ENCODE results near the gene KLHL29. TPM values are rescaled to one million over a fixed set of nuclear protein-coding genes. Genes with fewer than 3 reads are reported as not detected.
"Not testable (repeated sequence)": the region's sequence is repeated elsewhere in the genome, so short reads cannot be mapped to it uniquely, and the experiment has no call there.

KLHL29 gene
- total RNA-seq, 1 experiment from 2014 or later, result 2.6 TPM

- no peaks in the 10 kb centered on the region; the same call in 1 of the 2 replicates for H3K79me2 ChIP-seq (ENCODE audit: low read length)
- H3K4me1 ChIP-seq (ENCODE audit: insufficient read depth, low read length), result no peaks in the 10 kb centered on the region; the same call in 1 of the 2 replicates
- ChIA-PET CTCF (no interaction called here), POLR2A (ENCODE audit: unreplicated experiment) (no interaction called here)
- ATAC-seq (no peak), DNase-seq (no peak)
- H2AFZ ChIP-seq (ENCODE audit: low read length), result no peak overlapping the region
- no peaks in the 10 kb centered on the region for H3K9me3 ChIP-seq (ENCODE audit: low read length)
- H3K4me2 ChIP-seq (ENCODE audit: low read length), result no peak overlapping the region
- H3K27me3 ChIP-seq (ENCODE audit: low read length), result peaks cover 17% of the 10 kb centered on the region
- no peak for TF ChIP-seq CTCF (conservative IDR thresholded peaks at IDR 0.05; ENCODE audit: low read depth, low read length)
- no peak for TF ChIP-seq EZH2 (IDR thresholded peaks at IDR 0.05; ENCODE audit: low read length, unreplicated experiment)
- no peak for TF ChIP-seq EZH2phosphoT487 (IDR thresholded peaks at IDR 0.05; ENCODE audit: borderline replicate concordance, low read length)
- H3K36me3 ChIP-seq (ENCODE audit: low read depth, low read length), result no peaks in the 10 kb centered on the region
- H3K27ac ChIP-seq (ENCODE audit: low read length), result no peak overlapping the region
- no peaks in the 10 kb centered on the region for H3K9me2 ChIP-seq (replicated peaks; ENCODE audit: low read length)
- H3F3A ChIP-seq (ENCODE audit: low read length, unreplicated experiment), result no peaks in the 10 kb centered on the region
- H3K4me3 ChIP-seq (ENCODE audit: low read length), result no peak overlapping the region
- no peaks in the 10 kb centered on the region for H4K20me1 ChIP-seq (ENCODE audit: low read length)
- intact Hi-C loops (cut with micrococcal nuclease), result no loop called here
- BruUV-seq (replicated peaks), result no TSS peak
- H3K9ac ChIP-seq (ENCODE audit: low read length), result no peak overlapping the region
These were observed 5.2 kb downstream of the KLHL29 start for GRCh38 chr2:23390152-23390551.

- H3K79me2 ChIP-seq (ENCODE audit: low read length); H2AFZ ChIP-seq (ENCODE audit: low read length); H4K20me1 ChIP-seq (ENCODE audit: low read length); H3K9me2 ChIP-seq (replicated peaks; ENCODE audit: low read length); BruUV-seq (replicated peaks); intact Hi-C loops (cut with micrococcal nuclease); H3K36me3 ChIP-seq (ENCODE audit: low read depth, low read length); CTCF ChIA-PET; H3K4me1 ChIP-seq (ENCODE audit: insufficient read depth, low read length); DNase-seq; H3F3A ChIP-seq (ENCODE audit: low read length, unreplicated experiment); H3K4me2 ChIP-seq (ENCODE audit: low read length); H3K27ac ChIP-seq (ENCODE audit: low read length); H3K4me3 ChIP-seq (ENCODE audit: low read length); H3K9ac ChIP-seq (ENCODE audit: low read length); POLR2A ChIA-PET (ENCODE audit: unreplicated experiment); H3K9me3 ChIP-seq (ENCODE audit: low read length); ATAC-seq: not testable (repeated sequence)
- H3K27me3 ChIP-seq (ENCODE audit: low read length), result peaks cover 12% of the 10 kb centered on the region; the same call in 1 of the 2 replicates
These were observed 6.3 kb downstream of the KLHL29 start for GRCh38 chr2:23391237-23391736.

- no peak overlapping the region for H3K9ac ChIP-seq (ENCODE audit: low read length)
- no peak for TF ChIP-seq CTCF (conservative IDR thresholded peaks at IDR 0.05; ENCODE audit: low read depth, low read length)
- no peak for TF ChIP-seq EZH2 (IDR thresholded peaks at IDR 0.05; ENCODE audit: low read length, unreplicated experiment)
- TF ChIP-seq EZH2phosphoT487 (IDR thresholded peaks at IDR 0.05; ENCODE audit: borderline replicate concordance, low read length), result no peak
- no peak overlapping the region for H2AFZ ChIP-seq (ENCODE audit: low read length)
- H3K9me2 ChIP-seq (replicated peaks; ENCODE audit: low read length), result no peaks in the 10 kb centered on the region
- BruUV-seq (replicated peaks), result no TSS peak
- H3K36me3 ChIP-seq (ENCODE audit: low read depth, low read length), result no peaks in the 10 kb centered on the region
- no peak overlapping the region for H3K4me3 ChIP-seq (ENCODE audit: low read length)
- no peaks in the 10 kb centered on the region for H3K79me2 ChIP-seq (ENCODE audit: low read length)
- intact Hi-C loops (cut with micrococcal nuclease), result no loop called here
- DNase-seq, result no peak
- ChIA-PET CTCF (no interaction called here), POLR2A (ENCODE audit: unreplicated experiment) (interaction anchor here (0.7 kb wide), 1 partner anchor 14 kb away, joined by 3 read pairs; no protein-coding TSS in a partner anchor)
- H3K9me3 ChIP-seq (ENCODE audit: low read length), result no peaks in the 10 kb centered on the region
- H3K27ac ChIP-seq (ENCODE audit: low read length), result no peak overlapping the region
- no peaks in the 10 kb centered on the region for H3K4me1 ChIP-seq (ENCODE audit: insufficient read depth, low read length)
- H3K4me2 ChIP-seq (ENCODE audit: low read length), result no peak overlapping the region
- no peaks in the 10 kb centered on the region for H4K20me1 ChIP-seq (ENCODE audit: low read length)
- ATAC-seq, result no peak
- no peaks in the 10 kb centered on the region for H3K27me3 ChIP-seq (ENCODE audit: low read length)
- no peaks in the 10 kb centered on the region for H3F3A ChIP-seq (ENCODE audit: low read length, unreplicated experiment)
These were observed 8.7 kb downstream of the KLHL29 start for GRCh38 chr2:23393722-23394121.
